Heart left ventricle (tissue), 16 donors: Measurements from ENCODE around the gene ARAP1. TPM values are rescaled to one million over a fixed set of nuclear protein-coding genes. Genes with fewer than 3 reads are reported as not detected.
A peak's percentile ranks its signal among the peaks of the same experiment; 100 is the strongest.

Experiments
- ATAC-seq, 4 donors: fragments of 200-7000 bp; cut with Tn5 transposase; one replicate each; pipeline ENCODE4 v1.9.1; 2020 to 2022; ENCODE audit warnings: moderate library complexity in 4 of 4, mild to moderate bottlenecking in 3 of 4, moderate number of reproducible peaks in 1 of 4
- DNase-seq, 5 donors: peaks; one replicate each; pipeline ENCODE4 v3.0.0-alpha.2; 2020
- H3K27ac ChIP-seq, 12 donors: fragments of 200-600 bp; sonication (generic) in 4 of 12; one replicate each; pipeline versions ENCODE4 v1.5.0 to v1.8.0; 2016 to 2022; ENCODE audit warnings: mild to moderate bottlenecking in 2 of 12
- H3K27me3 ChIP-seq, 9 donors: fragments of 200-600 bp; sonication (generic) in 2 of 9; one replicate each; pipeline versions ENCODE4 v1.5.1 to v1.8.0; 2016 to 2022; ENCODE audit warnings: mild to moderate bottlenecking in 3 of 9
- H3K36me3 ChIP-seq, 9 donors: fragments of 200-600 bp; sonication (generic) in 2 of 9; one replicate each; pipeline versions ENCODE4 v1.5.0 to v1.8.0; 2018 to 2022; ENCODE audit warnings: mild to moderate bottlenecking in 2 of 9
- H3K4me1 ChIP-seq, 12 donors: fragments of 200-600 bp; sonication (generic) in 4 of 12; one replicate each; pipeline versions ENCODE4 v1.5.0 to v1.8.0; 2016 to 2022; ENCODE audit warnings: mild to moderate bottlenecking in 3 of 12
- H3K4me3 ChIP-seq, 12 donors: fragments of 200-600 bp; sonication (generic) in 4 of 12; one replicate each; pipeline versions ENCODE4 v1.5.0 to v1.8.0; 2017 to 2022; ENCODE audit warnings: mild to moderate bottlenecking in 9 of 12, moderate library complexity in 4 of 12
- H3K9me3 ChIP-seq, 12 donors: fragments of 200-600 bp; sonication (generic) in 4 of 12; one replicate each; pipeline versions ENCODE4 v1.5.0 to v1.8.0; 2016 to 2022; ENCODE audit warnings: mild to moderate bottlenecking in 1 of 12
- CTCF ChIP-seq, 12 donors: fragments of 200-600 bp; sonication (generic) in 4 of 12; IDR thresholded peaks; one replicate each; pipeline versions ENCODE4 v1.5.0 to v1.8.0; 2018 to 2022; ENCODE audit warnings: antibody characterized with exemption in 12 of 12, mild to moderate bottlenecking in 5 of 12
- POLR2A ChIP-seq, 2 donors: fragments of 450-650 bp; IDR thresholded peaks; one replicate each; pipeline ENCODE4 v1.6.1; 2017; ENCODE audit warnings: antibody characterized with exemption in 2 of 2, mild to moderate bottlenecking in 2 of 2, moderate library complexity in 2 of 2
- WGBS, 4 donors: extraction: QIAGEN DNeasy Blood & Tissue Kit in 2 of 4; methylation state at CpG; one replicate each; pipeline versions ENCODE4 v1.1.5 to v1.1.7; 2013 to 2018; 5-methylcytosine and 5-hydroxymethylcytosine counted together
- intact Hi-C, 10 donors: fragments of 100-400 bp; cut with DNase I; formaldehyde crosslinking; loops; one replicate each; pipeline versions ENCODE4 v1.11.1 to v1.14.2; 2022
- polyA plus RNA-seq, 2 donors: library from polyadenylated mRNA; stranded (reverse); fragments of 200-250 nt; gene quantifications; one replicate each; pipeline ENCODE4 v1.2.3, GENCODE V29; 2013
- total RNA-seq, 9 donors: library from RNA; depleted of rRNA in 2 of 9; stranded (reverse); fragments of >200 nt in 2 of 9; fragmentation: NEBNext Ultra II Directional in 3 of 9; extraction: Animal tissue kit (Norgen Biotek cat#: 25700) in 3 of 9; gene quantifications; one replicate each; pipeline versions ENCODE4 v1.1.0 to v1.2.4, GENCODE V29; 2016 to 2023
- donor health status: ischemic (EF 13 %, LVEDD 7.1; RV severe dilation, severe dysfunction).
- donor health status: healthy with polysubstance abuse.
- donor health status: DM: no; HTN: yes; CAD: no.
- donor health status: DM: no; HTN: no; CAD: no.
- donor health status: ischemic (EF 25% LVEDD 6.9; RV normal size, moderate dysfunction).
- donor health status: ischemic (EF 25% LVEDD 5.7; RV mildly dilated, moderate dysfunction).
- donor health status: healthy.
- donor health status: DM: yes; HTN: yes; CAD: no.
- donor health status: ischemic (EF 35%, LVEDD 5.7; RV mildly dilated, moderate dysfunction).
- donor health status: nonischemic (EF 11% LVEDD 7.7; RV severe dilation, severe dysfunction).
- donor health status: DM: yes; HTN: yes; CAD: no.
- donor health status: PGD.
- donor health status: ischemic (EF 29% LVEDD 5.4; RV normal size, mild dysfunction).
- donor health status: nonischemic (EF 23%, LVEDD 6.1; RV moderate dilation, normal function).

The ARAP1 gene
- total and polyA plus RNA-seq, 11 donors: 35.4 to 116 (median 43.6) TPM

GRCh38 chr11:72704028-72704782 is 48.0 kb downstream of the ARAP1 start:
- peak overlapping the region in 10 of 12 donors; percentile 15 to 82 (median 48) for H3K27ac ChIP-seq
- intact Hi-C loops: no loop called here
- peak in 1 of 4 donors; percentile 1 for ATAC-seq
- DNase-seq: no peak
- peaks cover 0 to 99% (median 84%) of the 10 kb centered on the region in 9 donors for H3K36me3 ChIP-seq
- peak in 1 of 12 donors; percentile 9 for TF ChIP-seq CTCF (IDR thresholded peaks at IDR 0.05)
- no peak for TF ChIP-seq POLR2A (IDR thresholded peaks at IDR 0.05)
- no peaks in the 10 kb centered on the region for H3K9me3 ChIP-seq
- peaks cover 0 to 37% (median 15%) of the 10 kb centered on the region in 12 donors for H3K4me1 ChIP-seq
- H3K27me3 ChIP-seq: no peaks in the 10 kb centered on the region
- WGBS, 4 donors: 74 to 90% (median 80%) methylated on average over 8 to 13 of the region's 13 CpGs
- H3K4me3 ChIP-seq: no peak overlapping the region

GRCh38 chr11:72703267-72704008 is 48.8 kb downstream of the ARAP1 start:
- peak overlapping the region; percentile 10 to 82 (median 48) for H3K27ac ChIP-seq
- peaks cover 0 to 99% (median 84%) of the 10 kb centered on the region in 9 donors for H3K36me3 ChIP-seq
- no peaks in the 10 kb centered on the region for H3K9me3 ChIP-seq
- TF ChIP-seq POLR2A (IDR thresholded peaks at IDR 0.05): no peak
- no peak for TF ChIP-seq CTCF (IDR thresholded peaks at IDR 0.05)
- WGBS, 4 donors: 33 to 48% (median 46%) methylated on average over 7 to 11 of the region's 11 CpGs
- intact Hi-C loops: no loop called here
- peak; percentile 71 to 92 (median 82) for DNase-seq
- H3K27me3 ChIP-seq: no peaks in the 10 kb centered on the region
- H3K4me3 ChIP-seq: peak overlapping the region in 8 of 12 donors; percentile 25 to 57 (median 44)
- H3K4me1 ChIP-seq: peaks cover 0 to 37% (median 15%) of the 10 kb centered on the region in 12 donors
- peak; percentile 51 to 71 (median 70) for ATAC-seq

- peaks cover 0 to 99% (median 84%) of the 10 kb centered on the region in 9 donors for H3K36me3 ChIP-seq
- H3K27ac ChIP-seq: peak overlapping the region in 11 of 12 donors; percentile 10 to 82 (median 52)
- H3K9me3 ChIP-seq: no peaks in the 10 kb centered on the region
- no peaks in the 10 kb centered on the region for H3K27me3 ChIP-seq
- intact Hi-C loops: no loop called here
- no peak for ATAC-seq
- TF ChIP-seq POLR2A (IDR thresholded peaks at IDR 0.05) (no peak), CTCF (IDR thresholded peaks at IDR 0.05) (no peak)
- 62 to 86% (median 80%) methylated on average over 8 to 15 of the region's 15 CpGs for WGBS, 4 donors
- DNase-seq: no peak
- H3K4me1 ChIP-seq: peaks cover 0 to 37% (median 15%) of the 10 kb centered on the region in 12 donors
- H3K4me3 ChIP-seq: peak overlapping the region in 10 of 12 donors; percentile 10 to 57 (median 37)
These were observed 49.5 kb downstream of the ARAP1 start for GRCh38 chr11:72702577-72703241.
